ENCODE data around the gene TAMALIN. TPM values are rescaled to one million over a fixed set of nuclear protein-coding genes. Genes with fewer than 3 reads are reported as not detected.
A peak's percentile ranks its signal among the peaks of the same experiment; 100 is the strongest.

Gene TAMALIN
- total RNA-seq, 1 experiment from 2014 or later = 4.5 TPM

DNA sequence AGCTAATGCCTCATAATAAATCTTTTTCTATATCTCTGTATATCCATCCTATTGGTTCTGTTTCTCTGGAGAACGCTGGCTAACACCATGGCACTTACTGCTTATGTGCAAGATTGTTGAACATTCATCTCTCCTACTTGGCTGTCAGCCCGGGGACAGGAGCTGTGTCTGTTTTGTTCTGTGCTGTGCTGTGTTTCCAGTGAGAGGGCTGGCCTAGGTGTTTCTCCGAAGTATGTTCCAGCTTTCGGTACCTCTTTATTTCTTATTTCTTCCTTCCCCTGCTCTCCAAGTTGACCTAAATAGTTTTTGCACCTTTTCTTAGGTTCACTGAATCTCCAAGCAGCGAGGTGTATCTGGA, 25.7 kb downstream of the TAMALIN start:
- no peaks in the 10 kb centered on the region; the same call in none of the 2 replicates for H3K27me3 ChIP-seq
- no peak overlapping the region for H3K27ac ChIP-seq
- H3K9me3 ChIP-seq (replicated peaks) = no peaks in the 10 kb centered on the region
- no peaks in the 10 kb centered on the region for H3K36me3 ChIP-seq
- no peak for DNase-seq
- H3K4me3 ChIP-seq = 0 out of 2 replicates have a peak overlapping the region, but pooled peaks have one; percentile 5
- H3K4me1 ChIP-seq = peaks cover 26% of the 10 kb centered on the region

DNA sequence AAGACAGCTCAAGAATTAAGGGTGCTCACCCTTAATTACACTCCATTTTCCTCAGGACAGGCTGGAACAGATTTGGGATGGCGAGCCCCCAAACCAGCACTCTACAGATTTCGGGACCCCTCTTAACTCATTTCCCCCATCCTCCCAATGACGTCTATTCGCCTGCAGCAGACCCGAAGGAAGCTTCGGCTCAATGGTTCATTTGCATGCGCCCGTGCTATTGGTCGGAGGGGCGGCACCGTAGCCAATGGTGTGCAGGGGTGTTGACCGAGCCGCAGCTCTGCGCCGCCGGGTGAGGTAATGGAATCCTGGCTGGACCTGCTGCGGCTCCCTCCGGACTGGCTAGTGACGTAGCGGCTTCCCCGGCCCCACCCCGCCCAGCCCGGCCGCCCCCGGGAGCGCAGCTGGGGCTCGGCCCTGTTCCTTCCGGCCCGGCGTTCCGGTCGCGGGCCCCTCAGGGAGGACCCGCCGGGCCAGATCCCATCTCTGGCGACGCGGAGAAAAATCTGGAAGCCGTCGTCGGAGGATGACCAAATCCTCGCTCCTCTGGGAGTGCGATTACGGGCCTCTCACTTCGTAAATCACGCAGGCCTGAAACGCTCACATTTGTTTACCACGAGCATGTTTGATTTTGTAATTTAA, 26.2 kb downstream of the TAMALIN start:
- Histone ChIP-seq H3K4me3 (peak overlapping the region; percentile 53), H3K9me3 (replicated peaks) (no peaks in the 10 kb centered on the region), H3K36me3 (no peaks in the 10 kb centered on the region), H3K4me1 (peaks cover 26% of the 10 kb centered on the region), H3K27ac (peak overlapping the region; percentile 51), H3K27me3 (no peaks in the 10 kb centered on the region; the same call in none of the 2 replicates)
- peak; percentile 98 for DNase-seq

DNA sequence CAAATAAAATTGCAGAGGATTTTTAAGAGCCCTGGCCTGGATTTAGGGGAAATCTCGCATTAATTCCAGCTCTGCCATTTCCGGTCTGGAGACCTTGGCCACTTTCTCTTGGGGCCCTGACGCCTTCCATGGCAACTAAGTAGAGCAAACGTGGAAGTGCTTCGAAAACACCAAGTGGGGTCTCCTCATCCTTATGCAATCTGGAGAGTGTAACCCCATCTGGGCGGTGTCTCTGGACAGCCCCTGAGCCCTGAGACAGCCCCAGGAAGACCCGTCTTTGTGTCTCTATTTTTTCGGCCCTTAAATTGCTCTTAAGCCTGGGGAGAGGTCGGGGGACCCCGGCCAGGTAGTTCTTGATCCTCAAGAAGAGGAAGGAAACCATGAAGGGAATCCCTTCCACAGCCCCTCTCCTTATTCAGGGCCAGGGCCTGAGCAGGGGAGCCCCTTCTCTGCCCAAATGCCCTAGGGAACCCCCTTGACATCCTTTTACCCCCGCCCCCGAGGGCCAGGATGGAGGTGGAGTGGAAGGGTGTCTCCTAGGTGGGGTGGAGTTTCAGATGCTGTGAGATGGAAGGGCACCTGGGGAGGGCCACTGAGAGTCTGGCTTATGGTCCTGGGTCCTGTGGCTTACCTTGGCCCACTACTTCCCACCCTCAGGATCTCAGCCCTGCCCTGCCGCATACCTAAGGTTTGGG, 26.8 kb downstream of the TAMALIN start:
- H3K27ac ChIP-seq = peak overlapping the region; percentile 51
- H3K9me3 ChIP-seq (replicated peaks) = no peaks in the 10 kb centered on the region
- no peaks in the 10 kb centered on the region; the same call in none of the 2 replicates for H3K27me3 ChIP-seq
- DNase-seq = no peak
- H3K4me1 ChIP-seq = peaks cover 26% of the 10 kb centered on the region
- H3K36me3 ChIP-seq = no peaks in the 10 kb centered on the region
- peak overlapping the region; percentile 53 for H3K4me3 ChIP-seq

DNA sequence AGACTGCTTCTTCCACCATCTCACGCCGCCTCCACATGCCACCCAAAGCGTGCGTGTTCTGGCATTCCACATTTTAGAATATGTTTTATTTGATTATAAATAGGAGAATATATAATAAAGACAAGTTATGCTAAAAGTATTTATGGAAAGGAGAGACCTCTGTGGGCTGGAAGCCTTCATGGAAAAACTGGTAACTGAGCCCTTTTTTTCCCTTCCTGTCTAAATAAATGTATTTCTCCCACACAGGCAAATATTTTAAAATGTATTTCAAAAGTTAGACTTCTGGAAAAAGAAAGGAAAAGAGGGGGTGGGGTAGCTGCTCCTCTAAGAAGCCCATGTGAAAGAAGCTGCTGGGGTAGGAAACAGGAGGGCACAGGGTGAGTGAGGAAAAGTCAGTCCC, 28.4 kb downstream of the TAMALIN start:
- DNase-seq = no peak
- Histone ChIP-seq H3K4me3 (no peak overlapping the region), H3K27ac (no peak overlapping the region), H3K27me3 (no peaks in the 10 kb centered on the region; the same call in none of the 2 replicates), H3K4me1 (peaks cover 17% of the 10 kb centered on the region; the same call in 1 of the 2 replicates), H3K36me3 (no peaks in the 10 kb centered on the region), H3K9me3 (replicated peaks) (no peaks in the 10 kb centered on the region)

DNA sequence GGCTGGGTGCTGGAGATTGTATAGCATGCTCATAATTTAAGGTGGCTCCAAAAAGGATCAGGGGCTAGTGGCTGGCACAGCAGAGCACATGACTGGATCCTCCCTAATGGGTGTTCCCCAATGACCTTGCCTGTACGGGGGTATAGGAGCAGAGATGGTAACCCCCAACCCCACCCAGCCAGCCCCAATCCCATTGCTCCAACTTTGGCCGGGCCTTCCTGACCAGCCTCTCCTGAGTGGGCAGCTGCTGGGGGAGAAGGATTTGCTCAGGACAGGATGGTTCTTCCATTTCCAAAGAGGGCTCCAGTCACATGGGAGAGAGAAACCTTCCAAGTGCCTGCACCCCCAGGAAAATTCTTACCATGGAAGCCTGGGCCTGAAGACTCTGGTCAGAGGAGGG, 29.2 kb downstream of the TAMALIN start:
- Histone ChIP-seq H3K4me3 (no peak overlapping the region), H3K27me3 (no peaks in the 10 kb centered on the region; the same call in 1 of the 2 replicates), H3K27ac (no peak overlapping the region), H3K9me3 (replicated peaks) (no peaks in the 10 kb centered on the region), H3K36me3 (no peaks in the 10 kb centered on the region), H3K4me1 (peaks cover 20% of the 10 kb centered on the region)
- DNase-seq = no peak

DNA sequence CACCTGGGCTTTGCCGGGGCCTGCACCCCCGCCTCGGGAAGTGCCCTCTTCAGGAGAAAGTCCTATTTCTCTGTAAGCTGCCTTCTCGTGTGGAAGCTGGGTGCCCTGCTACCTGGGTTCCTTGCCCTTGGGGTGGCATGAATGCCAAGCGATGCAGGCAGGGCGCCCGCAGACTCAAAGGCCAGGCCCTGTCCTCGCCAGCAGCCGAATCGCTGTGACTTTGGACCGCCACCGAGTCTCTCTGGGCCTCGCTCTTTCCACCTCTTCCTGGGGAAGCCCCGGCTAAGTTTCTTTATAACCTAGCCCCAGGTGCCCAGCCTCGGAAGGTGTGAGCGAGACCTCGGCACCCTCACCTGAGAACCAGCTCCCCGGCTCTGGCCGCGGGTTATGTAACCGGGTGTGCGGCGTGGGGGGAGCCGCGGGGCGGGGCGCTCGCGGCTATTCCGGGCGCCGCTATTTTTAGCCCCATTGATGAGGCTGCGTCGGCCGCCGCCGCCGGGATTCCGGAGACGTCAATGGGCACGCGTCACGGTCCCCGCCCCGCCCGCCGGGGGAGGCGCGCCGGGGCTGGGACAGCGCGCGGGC, 29.9 kb downstream of the TAMALIN start:
- peak overlapping the region; percentile 76 for H3K4me3 ChIP-seq
- H3K9me3 ChIP-seq (replicated peaks) = no peaks in the 10 kb centered on the region
- peak; percentile 74 to 75 for DNase-seq
- H3K36me3 ChIP-seq = no peaks in the 10 kb centered on the region
- H3K4me1 ChIP-seq = peaks cover 27% of the 10 kb centered on the region
- no peak overlapping the region for H3K27ac ChIP-seq
- H3K27me3 ChIP-seq = no peaks in the 10 kb centered on the region; the same call in 1 of the 2 replicates

DNA sequence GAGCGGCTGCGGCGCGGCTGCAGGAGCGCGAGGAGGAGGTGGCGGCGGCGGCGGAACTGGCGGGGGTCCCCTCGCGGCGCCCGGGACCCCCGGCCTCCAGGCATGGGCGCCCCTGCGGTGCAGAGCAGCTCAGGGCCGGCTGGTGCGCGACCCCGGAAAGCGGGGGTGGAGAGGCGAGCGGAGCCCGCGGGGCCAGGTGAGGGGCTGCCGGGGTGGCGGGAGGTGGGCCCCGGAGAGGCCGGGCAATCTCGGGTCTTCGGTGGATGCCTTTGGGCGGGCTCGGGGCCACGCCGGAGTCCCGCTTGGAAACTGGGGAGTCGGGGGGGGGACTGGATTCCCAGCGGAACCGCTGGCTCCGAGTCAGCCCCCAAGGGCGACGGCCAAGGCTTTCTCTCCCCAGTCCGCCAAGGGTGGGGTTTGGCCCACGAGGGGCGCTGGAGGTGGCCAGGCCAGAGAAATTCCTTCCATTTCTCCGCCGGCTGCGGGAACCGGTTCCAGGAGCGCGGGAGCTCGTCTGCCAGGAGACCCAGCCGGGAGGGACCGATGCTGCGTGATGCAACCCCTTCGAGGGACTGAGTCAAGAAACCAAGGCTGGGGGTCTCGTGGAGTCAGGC, 30.6 kb downstream of the TAMALIN start:
- H3K27ac ChIP-seq = no peak overlapping the region; the same call in 1 of the 2 replicates
- no peaks in the 10 kb centered on the region for H3K9me3 ChIP-seq (replicated peaks)
- H3K4me3 ChIP-seq = peak overlapping the region; percentile 76
- H3K36me3 ChIP-seq = no peaks in the 10 kb centered on the region
- peaks cover 34% of the 10 kb centered on the region for H3K4me1 ChIP-seq
- no peaks in the 10 kb centered on the region for H3K27me3 ChIP-seq
- peak; percentile 45 to 46 for DNase-seq

DNA sequence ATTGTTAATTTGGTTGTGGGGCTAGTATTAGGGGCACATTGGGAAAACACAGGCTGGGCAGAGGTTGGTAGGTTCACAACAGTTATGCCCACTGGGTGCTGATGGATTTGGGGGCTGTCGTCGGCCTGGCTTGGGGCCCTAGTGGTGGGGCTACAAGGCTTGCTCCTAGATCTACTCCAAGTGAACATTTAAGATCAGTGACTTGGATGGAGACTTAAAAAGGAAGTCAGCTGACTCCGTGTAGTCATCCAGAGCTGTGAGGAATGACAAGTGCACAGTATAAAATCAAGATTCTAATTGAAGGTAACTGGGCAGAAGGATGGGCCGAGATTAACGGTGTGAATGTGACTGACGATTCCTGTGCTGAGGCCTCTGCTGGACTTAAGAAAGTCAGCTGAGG, 31.7 kb downstream of the TAMALIN start:
- Histone ChIP-seq H3K4me1 (peaks cover 40% of the 10 kb centered on the region), H3K27me3 (no peaks in the 10 kb centered on the region), H3K27ac (no peak overlapping the region), H3K4me3 (no peak overlapping the region), H3K9me3 (replicated peaks) (no peaks in the 10 kb centered on the region), H3K36me3 (no peaks in the 10 kb centered on the region)
- no peak for DNase-seq

DNA sequence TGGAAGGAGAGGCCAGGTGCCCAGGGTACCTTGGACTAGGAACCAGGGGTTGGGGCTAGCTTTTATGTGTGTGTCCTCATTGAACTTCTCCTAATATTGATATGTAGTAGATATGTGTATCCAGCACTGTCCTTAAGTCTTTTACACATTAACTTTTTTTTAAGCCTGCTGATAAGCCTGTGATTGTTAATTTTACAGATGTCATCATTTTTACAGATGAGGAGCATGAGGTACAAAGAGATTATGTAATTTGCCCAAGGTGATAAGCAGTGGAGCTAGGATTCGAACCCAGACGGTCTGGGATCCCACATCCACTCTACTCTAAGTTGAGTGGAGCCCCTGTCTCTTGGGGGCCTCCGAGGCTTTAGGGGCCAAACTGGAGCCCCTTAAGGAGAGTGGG, 34.3 kb downstream of the TAMALIN start:
- Histone ChIP-seq H3K36me3 (no peaks in the 10 kb centered on the region), H3K9me3 (replicated peaks) (no peaks in the 10 kb centered on the region), H3K27me3 (no peaks in the 10 kb centered on the region), H3K27ac (no peak overlapping the region; the same call in 1 of the 2 replicates), H3K4me3 (no peak overlapping the region), H3K4me1 (peaks cover 39% of the 10 kb centered on the region)
- DNase-seq = no peak

DNA sequence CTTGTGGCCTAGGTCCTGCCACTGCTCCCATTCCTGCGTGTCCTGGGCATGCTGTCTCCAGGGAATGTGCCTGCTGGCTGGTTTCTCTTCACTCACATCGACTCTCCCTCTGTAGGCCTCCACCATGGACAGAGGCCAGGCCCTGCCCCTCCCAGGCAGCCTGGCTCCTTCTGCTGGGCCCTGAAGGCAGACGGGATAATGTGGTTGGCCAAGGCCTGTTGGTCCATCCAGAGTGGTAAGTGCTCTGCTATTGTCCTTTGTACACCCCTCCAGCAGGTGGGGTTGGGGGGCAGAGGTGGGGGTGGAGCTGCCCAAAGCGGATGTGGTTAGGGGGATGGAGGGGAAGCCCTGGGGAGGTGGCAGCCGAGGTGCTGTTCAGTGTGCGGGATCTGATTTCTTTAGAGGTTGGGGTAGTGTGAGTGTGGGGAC, 35.0 kb downstream of the TAMALIN start:
- Histone ChIP-seq H3K36me3 (no peaks in the 10 kb centered on the region), H3K4me1 (peaks cover 32% of the 10 kb centered on the region), H3K27ac (peak overlapping the region; percentile 44; the same call in 1 of the 2 replicates), H3K27me3 (no peaks in the 10 kb centered on the region), H3K4me3 (no peak overlapping the region), H3K9me3 (replicated peaks) (no peaks in the 10 kb centered on the region)
- DNase-seq = peak; percentile 93 to 95

DNA sequence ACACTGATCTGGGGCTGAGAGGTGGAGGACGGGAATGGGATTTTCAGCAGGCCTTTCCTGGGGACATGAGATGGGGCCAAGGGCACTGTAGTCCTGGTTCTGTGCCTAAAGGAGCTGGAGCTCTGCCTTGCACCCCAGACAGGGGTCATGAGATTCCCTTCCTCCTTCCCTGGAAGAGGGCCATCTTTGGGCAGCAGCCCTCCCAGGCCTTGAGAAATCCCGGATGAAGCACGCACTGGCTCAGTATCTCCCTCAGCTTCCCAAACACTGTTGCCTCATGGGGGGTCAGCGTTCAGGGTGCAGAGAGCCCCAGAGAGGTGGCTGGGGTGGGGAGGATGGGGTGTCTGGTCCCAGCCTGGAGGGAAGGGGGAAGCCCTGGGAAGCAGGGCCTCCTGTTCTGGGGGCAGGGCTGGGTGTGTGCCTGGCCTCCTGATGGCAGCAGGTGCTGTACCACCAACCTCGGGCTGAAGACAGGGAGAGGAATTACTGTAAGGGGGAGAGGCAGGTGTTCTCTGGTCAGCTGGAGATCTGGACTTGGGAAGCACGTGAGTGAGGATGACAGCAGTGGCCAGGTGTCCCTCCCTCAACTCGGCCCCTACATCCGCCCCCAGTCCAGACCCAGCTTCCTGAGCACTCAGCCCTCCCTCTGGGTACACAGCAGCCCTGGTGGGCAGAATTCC, 36.1 kb downstream of the TAMALIN start:
- Histone ChIP-seq H3K4me3 (no peak overlapping the region), H3K9me3 (replicated peaks) (no peaks in the 10 kb centered on the region), H3K36me3 (no peaks in the 10 kb centered on the region), H3K27ac (peak overlapping the region; percentile 44; the same call in 1 of the 2 replicates), H3K4me1 (peaks cover 32% of the 10 kb centered on the region), H3K27me3 (no peaks in the 10 kb centered on the region)
- DNase-seq = peak; percentile 33 to 58

DNA sequence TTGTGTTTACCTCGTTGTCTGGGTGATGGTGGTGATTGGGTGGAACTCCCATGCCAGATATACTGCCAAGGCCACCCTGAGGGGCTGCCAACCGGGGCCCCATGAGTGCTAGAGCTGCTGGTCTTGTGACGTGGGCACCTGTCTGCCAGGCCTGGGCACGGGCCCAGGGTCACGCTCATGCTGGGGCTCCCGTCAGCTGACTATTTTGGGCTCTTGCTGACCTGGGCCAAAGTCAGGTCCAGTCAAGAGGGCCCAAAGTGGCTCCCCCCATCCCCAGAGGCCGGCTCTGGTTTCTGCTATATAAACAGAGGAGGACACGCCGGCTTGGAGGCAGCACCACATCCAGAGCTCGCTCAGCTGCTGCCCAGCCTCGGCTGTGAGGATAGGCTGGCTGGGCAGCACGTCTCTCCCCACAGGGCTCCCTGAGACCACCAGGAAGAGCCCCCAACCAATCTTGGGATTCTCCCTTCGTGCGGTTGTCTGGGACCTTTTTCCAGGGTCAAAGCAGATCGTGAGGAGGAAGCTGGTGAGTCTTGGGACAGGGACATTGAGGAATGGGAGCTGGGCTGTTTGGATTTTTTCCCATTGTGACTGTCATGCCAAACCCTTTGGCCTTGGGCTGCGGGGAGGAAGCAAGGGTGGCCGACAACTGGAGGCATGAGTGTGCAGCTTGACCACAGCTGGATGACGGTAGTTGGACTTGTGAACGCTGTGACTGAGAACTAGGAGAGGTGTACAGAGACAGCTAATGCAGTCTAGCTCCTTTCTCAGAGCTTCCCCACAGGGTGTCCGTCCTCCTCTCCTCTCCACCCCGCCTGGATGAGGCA, 36.9 kb downstream of the TAMALIN start:
- Histone ChIP-seq H3K4me1 (peaks cover 32% of the 10 kb centered on the region), H3K36me3 (no peaks in the 10 kb centered on the region), H3K27me3 (no peaks in the 10 kb centered on the region), H3K9me3 (replicated peaks) (no peaks in the 10 kb centered on the region), H3K27ac (no peak overlapping the region), H3K4me3 (no peak overlapping the region)
- DNase-seq = no peak

DNA sequence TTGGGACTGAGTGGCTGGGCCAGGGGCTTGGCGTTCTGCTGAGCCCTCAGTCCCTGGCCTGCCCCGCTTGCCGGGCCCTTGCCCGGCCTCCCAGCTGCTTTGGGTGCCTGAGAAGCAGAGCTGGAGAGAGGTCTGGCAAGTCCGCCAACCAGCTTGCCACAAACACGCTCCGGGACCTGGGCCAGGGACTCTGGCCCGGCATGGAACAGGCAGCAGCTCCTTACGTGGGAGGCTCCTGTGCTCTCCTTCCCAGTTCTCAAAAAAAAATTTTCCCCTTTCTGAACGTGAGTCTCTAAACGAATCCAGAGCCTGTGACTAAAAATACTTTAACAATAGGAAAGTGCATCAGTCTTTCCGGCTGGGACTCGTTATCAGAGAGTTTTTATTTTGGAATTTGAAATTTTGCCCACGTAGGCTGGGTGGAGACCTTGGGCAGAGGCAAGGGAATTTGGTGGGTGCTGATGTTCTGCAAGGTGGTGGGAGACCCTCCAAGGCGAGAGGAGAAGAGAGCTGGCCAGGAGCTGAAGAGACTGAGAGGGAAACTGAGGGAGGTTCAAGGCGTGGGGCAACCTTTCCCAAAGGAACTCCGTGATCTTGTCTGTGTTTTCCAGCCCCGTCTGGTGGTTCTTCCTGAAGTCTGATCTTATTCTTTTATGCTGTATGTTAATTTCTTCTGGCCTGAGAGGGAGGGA, 37.7 kb downstream of the TAMALIN start:
- H3K36me3 ChIP-seq = no peaks in the 10 kb centered on the region
- no peaks in the 10 kb centered on the region for H3K27me3 ChIP-seq
- H3K9me3 ChIP-seq (replicated peaks) = no peaks in the 10 kb centered on the region
- H3K4me1 ChIP-seq = peaks cover 32% of the 10 kb centered on the region
- no peak overlapping the region for H3K27ac ChIP-seq
- DNase-seq = no peak
- no peak overlapping the region for H3K4me3 ChIP-seq
